LHCN-M2 (cell line): ENCODE results near the gene CDHR2. TPM values are rescaled to one million over a fixed set of nuclear protein-coding genes. Genes with fewer than 3 reads are reported as not detected.
"Not testable (repeated sequence)": the region's sequence is repeated elsewhere in the genome, so short reads cannot be mapped to it uniquely, and the experiment has no call there.

Experiments
- DNase-seq: peaks from one replicate; pipeline ENCODE4 v3.0.0-alpha.2; 2012; ENCODE audit warnings: low read depth
- total RNA-seq: library from RNA; depleted of rRNA; stranded (reverse); fragments of >200 nt; gene quantifications from 2 replicates; pipeline ENCODE4 v1.2.3, GENCODE V29; 2014

The CDHR2 gene
- total RNA-seq, 1 experiment from 2014 or later: not detected

DNA sequence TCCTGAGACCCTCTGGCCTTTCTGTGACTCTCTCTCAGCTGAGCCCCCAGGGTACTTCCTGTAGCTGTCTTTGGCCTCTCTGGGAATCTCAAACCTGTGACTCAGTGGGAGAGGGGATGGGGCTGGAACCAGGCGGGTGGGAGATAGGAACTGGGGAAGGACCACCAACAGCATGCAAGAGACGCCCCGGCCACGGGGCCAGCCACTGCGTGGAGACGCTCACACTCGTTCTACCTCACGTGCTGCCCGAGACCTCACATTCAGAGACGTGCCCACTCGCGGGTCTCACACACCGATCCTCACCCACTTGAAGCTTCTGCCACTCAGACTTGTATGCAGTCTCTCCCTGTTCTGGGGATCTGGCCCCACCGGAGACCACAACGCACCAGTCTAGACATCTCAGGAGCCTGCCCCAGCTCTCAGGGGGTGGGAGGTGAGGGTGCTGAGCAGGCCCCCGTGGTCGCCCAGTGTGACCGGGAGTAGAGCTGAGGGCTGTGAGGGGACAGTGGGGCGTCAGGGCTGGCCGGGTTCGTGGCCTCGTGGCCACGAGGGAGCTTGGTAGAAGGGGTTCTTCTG is 47.0 kb downstream of the CDHR2 start:
- DNase-seq: no peak

DNA sequence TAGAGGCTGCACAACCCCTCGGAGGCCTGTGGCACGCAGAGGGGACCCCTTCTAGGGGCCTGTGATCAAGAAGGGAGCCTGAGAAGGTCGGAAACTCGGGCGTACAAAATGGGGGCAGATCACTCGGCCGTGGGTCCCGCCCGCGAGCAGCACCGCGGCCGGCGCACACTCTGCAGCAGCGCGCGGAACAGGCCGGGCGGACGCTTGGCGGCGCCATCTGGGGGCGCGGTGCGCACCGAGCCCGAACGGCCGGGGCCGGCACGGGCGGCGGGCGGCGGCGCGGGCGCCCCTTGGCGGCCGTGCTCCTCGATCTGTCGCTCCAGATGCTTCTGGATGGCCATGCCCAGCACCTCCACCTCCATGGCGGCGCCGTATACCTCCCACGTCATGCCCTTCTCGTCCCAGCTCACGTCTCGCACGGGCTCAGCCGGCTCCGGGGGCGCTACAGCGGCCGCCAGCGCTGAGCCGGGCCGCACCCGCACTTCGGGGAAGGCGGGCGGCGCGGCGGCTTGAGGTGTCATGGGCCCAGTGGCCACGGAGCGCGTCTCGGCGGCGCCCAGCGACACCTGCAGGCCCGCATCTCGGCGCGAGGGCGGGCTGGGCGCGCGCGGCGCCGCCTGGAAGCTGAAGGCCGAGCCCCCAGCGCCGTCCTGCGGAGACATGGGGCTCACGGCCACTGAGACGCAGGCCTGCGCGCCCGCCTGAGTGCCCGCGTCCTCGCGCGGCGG is 47.7 kb downstream of the CDHR2 start:
- no peak for DNase-seq

DNA sequence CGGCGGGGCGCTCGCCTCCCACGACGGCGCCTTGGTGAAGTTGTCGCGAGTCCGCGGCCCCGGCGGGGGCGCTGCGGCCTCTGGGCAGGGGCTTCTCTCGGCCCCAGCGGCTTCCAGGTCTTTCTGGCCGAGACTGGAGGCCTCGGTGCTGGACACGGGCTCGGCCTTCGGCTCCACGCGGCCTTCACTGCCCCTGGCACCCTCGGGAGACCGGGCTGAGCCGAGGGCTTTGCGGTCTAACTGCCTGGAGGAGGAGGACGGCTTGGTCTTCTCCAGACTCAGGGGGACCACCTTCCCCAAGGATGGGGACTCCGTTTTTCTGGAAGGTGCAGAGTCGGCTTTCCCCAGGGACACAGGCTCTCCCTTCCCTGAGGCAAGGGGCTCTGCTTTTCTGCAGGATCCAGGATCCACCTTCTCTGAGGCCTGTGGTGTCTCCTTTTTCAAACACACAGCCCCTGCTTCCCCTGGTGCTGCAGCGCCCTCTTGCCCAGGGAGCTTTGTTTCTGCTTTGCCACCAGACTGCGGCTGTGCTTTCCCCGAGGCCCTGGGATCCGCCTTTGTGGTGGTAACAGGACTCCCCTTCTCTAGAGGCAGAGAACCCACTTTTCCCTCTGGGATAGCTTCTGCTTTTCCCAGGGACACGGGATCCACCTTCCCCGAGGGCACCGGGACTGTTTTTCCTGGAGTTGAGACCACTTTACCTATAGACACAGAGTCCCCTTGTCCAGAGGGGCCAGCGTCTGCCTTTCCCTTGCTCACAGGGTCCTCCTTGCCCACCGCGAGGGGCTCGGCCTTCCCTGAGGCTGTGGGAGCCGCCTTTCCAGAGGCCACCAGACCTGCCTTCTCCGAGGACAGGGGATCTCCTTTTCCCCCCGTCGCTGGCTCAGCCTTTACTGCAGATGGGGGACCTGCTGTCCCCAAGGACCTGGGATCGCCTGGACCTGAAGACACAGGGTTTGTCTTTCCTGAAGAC is 48.6 kb downstream of the CDHR2 start:
- DNase-seq: no peak

DNA sequence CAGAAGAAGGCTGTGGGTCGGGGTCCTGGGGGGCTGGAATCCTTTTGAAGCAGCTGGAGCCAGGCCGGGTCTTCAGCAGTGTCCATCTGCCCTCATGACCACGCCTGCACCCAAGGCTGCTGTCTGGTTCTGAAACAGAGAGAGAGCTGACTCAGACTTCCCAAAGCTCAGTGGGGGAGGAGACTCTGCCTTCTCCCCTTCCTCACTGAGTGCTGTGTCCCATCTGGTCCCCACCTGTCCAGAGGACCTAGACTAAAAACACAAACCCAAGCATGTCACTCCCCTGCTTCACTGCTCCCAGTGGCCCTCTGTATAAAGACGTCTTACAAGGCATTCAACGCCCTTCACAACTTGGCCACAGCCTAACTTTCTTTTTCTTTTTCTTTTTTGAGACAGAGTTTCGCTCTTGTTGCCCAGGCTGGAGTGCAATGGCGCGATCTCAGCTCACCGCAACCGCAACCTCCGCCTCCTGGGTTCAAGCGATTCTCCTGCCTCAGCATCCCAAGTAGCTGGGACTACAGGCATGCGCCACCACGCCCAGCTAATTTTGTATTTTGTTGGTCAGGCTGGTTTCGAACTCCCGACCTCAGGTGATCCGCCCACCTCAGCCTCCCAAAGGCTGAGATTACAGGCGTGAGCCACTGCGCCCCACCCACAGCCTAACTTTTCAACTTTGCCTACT is 50.7 kb downstream of the CDHR2 start:
- DNase-seq: not testable (repeated sequence)

DNA sequence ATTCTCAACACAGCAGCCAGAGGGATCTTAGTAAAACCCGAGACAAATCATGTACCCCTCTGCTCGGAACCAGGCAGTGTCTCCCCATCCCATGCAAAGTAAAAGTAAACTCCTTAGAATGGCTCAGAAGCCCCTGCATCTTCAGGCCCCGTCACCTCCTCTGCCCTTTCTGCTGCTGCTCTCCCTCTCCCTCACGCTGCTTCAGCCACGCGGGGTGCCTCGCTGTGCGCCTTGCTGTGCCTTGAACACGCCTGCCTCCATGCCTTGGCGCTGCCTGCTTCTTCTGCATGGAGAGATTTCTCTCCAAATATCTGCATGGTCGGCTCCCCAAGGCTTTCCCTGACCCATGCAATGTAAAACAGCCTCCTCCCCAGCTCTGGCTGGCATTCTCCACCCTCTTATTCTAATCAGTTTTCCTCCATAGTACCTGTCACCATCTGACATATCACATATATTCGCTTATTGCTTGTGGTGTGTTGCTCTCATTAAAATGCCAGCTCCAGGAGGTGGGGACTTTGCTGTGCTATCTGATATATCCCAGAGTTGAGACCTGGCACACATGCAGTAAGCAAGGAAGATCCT is 52.9 kb downstream of the CDHR2 start:
- no peak for DNase-seq

DNA sequence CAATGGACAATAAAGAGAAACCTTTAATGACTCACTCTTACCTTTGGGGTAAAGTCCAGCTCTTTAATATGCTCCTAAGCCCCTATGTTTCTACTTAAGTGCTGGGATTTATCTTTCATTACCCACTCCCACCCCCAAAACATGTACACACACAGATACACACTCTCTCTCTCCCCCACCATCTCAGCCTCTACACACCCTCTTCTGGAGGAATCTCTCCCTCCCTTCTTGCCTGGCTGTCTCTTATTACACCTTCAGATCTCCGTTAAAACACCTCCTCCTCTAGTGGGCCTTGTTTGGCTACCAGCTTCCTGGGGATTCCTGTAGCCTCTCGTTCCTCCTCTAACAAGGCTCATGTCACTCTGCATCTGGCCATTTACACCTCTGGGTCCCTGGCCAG is 53.9 kb downstream of the CDHR2 start:
- DNase-seq: no peak

DNA sequence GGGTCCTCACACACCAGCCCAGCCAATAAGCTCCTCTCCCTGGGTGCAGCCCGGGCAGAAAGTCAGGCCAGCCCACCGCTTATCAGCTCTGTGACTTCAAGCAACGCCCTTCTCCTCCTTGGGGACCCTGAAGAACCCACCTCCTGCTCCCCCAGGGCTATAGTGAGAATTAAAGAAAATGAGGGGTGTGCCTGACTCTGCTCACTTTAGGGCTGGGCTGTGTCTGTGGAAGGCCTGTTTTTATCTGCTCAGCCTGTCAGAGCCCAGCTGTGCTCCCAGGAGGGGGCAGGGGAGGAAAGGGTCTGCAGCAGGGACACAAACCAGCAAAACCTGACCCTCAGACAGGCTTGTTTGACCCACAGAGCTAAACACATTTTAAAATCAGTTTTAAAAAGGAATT is 56.9 kb downstream of the CDHR2 start:
- DNase-seq: no peak

DNA sequence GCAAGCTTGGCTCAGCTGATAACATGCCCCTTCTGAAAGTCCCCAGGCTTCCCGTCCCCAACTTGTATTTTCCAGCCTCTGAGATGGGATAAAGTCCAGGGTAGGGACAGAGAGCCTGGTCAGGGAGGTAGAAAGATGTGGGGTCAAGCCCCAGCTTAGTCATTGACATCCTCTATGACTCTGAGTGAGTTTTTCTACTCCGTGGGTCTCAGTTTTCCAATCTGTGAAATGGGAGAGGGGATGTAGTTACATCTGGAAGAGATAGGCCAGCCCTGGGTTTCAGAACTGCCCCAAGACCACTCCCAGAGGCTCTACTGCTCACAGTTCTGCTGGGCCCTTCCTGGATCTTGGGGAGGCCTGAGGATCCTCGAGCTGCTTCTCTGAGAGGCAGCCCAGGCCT is 57.7 kb downstream of the CDHR2 start:
- no peak for DNase-seq

DNA sequence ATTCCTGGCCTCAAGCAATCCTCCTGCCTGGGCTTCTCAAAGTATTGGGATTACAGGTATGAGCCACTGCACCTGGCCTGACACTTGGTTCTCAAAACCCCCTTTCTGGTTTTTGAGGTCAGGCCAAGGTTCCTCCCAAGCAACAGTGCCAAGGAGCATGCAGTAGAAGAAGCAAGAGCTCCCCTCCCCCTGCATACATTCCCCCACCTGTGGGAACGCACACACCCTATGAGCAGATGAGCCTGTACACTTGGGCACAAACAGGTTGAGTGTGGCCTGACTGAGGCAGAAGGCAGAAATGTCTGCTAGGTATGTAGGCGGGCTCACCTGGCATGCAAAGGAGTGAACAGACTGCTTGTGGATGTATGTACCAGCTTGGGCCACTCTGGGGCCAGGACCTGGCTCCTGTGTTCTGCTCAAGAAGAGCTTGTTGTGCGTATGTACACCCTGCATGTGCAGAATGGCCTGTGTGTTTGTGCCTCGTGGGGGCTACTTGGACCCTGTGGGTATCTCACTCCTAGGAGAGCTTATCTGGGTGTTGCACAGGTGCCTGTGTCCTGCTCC is 59.1 kb downstream of the CDHR2 start:
- DNase-seq: no peak

DNA sequence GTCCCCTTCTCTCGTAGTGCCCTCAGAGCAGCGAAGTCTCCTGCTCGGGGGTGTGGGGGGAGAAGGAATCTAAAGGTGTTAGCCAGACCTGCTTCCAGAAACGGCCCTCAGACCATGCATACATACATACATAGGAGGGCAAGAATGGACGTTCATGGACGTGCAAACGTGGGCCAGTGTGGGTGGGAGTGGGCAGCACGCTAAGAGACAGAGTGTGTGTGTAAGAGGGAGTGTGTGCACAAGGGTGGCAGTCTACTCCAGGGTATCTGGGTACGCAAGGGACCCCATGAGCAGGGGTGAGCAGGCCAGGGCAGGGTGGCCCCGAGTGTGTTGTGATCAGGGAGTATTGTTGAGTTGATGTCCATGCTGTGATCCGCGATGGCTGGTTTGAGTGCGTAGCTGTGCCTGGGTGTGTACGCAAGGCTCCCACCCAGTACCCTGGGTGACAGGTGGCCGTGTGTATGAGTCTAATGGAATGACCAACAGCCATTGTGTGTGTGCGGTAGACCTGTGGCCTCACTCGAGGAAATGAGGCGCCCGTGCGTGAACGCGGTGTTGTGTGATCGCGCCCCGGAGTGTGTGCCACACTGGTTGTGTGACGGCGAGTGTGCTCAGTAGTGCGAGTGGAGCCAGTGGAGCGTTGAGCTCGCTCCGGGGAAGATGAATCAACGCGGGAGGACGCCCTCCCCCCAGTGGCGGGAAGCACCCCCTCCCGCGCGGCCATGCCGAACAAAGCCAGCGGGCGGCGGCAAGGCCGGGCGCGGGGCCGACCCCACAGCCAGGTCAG is 60.0 kb downstream of the CDHR2 start:
- no peak for DNase-seq

DNA sequence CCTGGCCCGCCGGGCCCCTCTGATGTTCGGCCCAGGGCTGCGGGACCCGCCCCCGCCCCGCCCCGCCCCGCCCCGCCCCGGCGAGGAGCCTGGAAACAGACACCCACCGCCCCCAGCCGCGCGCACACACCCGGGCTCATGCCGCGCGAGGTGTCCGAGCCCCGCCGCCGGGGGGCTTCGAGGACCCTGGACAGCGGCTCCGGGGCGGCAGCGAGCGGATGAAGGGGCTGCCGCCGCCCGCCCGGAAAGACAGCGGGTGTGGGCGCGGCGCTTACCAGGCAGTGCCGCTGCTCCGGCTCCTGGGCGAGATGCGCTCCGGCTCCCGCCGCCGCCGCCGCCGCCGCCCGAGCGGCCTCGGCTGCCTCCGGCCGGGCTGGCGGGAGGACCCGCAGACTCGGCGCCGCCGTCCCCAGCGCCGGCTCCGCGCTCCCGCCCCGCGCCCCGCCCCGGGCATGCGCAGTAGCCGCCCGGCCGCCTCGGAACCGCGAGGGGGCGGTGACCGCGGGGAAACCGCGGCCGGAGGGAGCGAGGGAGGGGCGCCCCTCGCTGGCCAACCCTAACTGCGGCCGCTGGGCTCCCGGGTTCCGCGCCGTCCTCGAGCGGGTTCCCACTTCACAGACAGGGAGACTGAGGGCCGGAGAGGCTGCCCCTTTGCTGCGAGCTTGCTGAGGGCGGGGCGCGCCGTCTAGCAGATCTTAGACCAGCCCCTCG is 60.7 kb downstream of the CDHR2 start, which contains the start of gene GPRIN1:
Gene GPRIN1, minus strand, starts transcription at position 433 of the 711 bp plus-strand sequence. CDS start 10,322 bp downstream, outside the sequence.
- peak; percentile 54 for DNase-seq

DNA sequence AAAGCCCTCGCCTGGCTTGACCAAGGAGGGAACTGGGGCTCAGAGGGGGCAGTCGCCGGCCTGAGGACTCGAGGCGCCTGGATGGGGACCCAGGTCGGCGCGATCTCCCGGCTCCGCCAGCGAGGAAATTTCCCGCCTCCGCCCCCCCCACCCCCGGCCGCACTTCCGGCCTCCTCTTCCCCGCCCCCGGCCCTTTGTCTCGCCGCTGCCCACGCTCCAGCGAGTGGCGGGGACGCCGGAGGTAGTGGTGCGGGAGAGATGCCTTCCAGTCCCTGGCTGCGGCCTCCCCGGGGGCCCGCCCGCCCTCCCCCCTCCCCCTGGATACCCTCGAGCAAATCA is 61.3 kb downstream of the CDHR2 start:
- no peak for DNase-seq

DNA sequence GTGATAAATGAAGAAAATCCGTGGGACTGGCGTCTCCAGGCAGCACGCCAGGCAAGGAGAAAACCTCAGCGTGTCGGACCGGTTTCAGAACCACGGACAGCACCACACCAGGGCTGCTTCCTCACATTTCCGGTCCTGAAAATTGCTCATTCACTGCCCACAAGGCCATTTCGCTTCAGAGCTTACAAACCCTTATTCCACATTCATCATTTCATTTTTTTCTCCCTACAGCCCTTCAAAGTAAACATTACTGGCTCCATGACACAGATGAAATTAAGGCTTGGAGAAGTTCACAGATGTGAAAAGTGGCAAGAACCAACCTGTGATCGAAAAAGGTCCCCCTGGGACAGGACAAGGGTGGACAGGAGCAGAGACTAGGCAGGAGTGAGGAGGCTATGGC is 62.3 kb downstream of the CDHR2 start:
- peak; percentile 80 for DNase-seq

DNA sequence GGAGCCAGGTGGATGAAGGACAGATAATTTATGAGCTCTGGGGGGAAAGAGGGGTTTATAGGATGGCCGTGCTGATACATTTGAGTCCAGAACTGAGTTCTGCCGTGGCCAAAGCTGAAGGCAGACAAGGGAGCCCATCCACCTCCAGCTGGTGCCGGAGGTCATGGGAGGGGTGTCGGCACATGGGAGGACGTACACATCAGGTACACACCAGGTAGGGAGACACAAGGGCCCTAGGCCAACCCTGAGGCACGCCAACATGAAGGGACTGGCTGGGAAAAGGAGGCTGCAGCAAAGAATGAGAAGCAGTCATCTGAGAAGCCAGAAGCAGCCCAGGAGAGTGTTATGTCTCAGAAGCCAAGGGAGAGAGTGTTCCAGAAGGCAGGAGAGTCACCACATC is 62.9 kb downstream of the CDHR2 start:
- no peak for DNase-seq

DNA sequence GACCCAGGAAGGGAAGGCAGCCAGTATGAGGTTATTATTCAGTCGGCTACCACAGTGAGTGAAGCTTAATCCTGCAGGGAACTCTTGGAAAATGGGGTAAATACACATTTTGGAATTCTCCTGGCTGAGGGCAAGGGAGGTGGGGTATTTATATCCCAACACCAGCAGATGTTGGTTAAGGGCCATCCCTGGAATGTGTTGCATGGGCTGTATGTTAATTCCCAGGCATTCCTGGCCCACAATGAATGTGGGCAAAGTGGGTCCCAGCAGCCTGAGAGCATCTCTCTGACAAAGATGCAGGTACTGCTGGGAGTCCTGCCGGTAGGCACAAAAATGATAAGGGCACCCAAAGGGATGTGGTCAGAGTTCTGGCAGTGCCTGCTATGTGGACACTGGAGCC is 63.7 kb downstream of the CDHR2 start:
- DNase-seq: no peak

DNA sequence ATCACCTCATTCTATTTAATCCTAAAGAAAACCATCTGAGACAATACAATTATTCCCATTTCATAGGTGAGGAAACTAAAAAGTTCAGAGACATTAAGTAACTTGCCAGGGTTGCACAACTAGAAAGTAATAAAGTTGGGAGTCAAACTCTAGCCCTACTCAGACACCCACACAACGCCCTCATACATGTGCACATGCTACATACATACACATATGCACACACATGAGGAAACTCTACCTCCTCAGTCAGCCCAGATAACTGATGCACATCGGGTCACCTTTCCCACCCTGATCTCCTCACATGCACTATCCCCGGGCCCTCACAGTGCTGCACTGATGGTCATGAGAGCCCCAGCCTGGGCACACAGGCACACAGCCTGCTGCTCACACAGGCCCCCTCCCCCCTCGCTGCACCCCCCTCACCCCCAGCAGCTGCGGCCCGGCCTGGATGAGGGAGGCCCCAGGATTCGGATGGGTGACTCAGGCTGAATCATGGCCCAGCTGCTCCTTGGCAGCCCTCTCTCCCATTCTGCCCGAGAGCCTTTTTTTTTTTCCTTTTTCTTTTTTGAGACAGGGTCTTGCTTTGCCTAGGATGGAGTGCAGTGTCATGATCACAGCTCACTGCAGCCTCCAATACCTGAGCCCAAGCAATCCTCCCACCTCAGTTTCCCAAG is 65.8 kb downstream of the CDHR2 start:
- peak; percentile 87 for DNase-seq

DNA sequence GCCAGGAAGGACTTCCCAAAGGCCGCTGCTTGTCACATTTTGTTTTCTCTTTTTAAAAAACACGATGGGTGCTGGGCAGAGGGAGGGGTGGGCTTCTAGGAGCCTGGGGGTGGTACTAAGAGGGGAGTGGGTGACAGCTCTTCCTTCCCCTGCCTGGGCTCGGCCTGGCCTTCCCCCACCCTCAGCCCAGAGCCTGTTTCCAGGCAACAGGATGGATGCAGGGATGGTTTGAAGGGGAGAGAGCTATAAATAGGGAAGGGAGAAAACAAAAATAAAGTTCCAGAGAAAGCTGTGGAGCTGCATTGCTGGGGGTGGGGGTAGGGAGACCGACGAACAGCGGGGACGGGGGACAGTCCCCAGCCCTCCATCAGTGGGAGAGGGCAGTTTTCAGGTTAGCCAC is 67.4 kb downstream of the CDHR2 start:
- DNase-seq: no peak

DNA sequence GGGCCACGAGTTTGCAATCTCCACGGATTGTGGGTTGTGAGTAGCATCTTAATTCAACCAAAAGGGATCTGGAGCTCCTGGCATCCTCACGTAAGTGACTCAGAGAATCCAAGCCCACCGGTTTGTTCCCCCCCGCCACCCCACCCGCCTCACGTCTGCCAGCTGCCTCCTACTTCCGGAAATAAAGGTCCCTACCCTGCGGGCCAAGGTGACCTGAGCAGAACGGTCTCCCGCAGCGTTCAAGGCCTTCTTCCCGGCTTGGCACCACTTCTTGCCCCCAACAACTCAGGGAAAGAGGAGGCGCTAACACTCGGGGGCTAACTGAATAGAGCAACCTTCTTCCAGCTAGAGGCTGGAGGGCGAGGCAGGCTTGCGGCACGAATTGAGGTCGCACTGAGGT is 69.6 kb downstream of the CDHR2 start:
- DNase-seq: no peak

DNA sequence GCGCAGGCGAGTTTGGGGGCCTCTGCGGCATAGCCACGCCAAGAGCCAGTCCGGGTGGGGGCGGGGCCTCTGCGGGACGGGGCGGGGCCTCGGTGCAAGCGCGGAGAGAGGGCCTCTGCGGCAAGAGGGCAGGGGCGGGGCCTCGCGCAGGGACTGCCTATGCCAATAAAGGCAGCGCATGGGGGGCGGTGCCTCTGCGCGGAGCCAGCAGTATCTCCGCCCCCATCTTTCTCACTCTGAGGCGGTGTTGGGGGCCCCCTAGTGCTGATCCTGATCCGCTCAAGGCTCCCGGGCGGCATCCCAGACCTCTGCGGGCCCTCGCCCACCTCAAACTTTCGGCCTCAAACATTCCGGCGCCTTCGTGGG is 70.0 kb downstream of the CDHR2 start:
- peak; percentile 46 for DNase-seq
